Natural killer cell treated with Interleukin-12 subunit alpha and Interleukin-12 subunit beta and Interleukin-15 and Interleukin-18, amount 100 ng/mL, for 72 hours (primary cell): ENCODE data around the gene CAPN15. TPM values are rescaled to one million over a fixed set of nuclear protein-coding genes. Genes with fewer than 3 reads are reported as not detected.
A peak's percentile ranks its signal among the peaks of the same experiment; 100 is the strongest.

Experiments used
- ATAC-seq, 2 donors: fragments of 150-1000 bp; cut with Tn5 transposase in 1 of 2; sonication (Bioruptor Pico), chemical (Tn5 transposase) in 1 of 2; 2 replicates each; pipeline ENCODE4 v1.10.0; 2021
- DNase-seq: peaks from one replicate; pipeline ENCODE4 v3.0.0; 2022; ENCODE audit warnings: low spot score
- H3K27ac Mint-ChIP-seq, 2 donors: 1 replicate in 1 of 2; 2 replicates in 1 of 2; pipeline ENCODE4 v1.8.0; 2022; ENCODE audit warnings: mixed read lengths in 2 of 2, mild to moderate bottlenecking in 1 of 2, moderate library complexity in 1 of 2
- H3K27me3 Mint-ChIP-seq, 2 donors: 1 replicate in 1 of 2; 2 replicates in 1 of 2; pipeline ENCODE4 v1.8.0; 2022; ENCODE audit warnings: mixed read lengths in 2 of 2
- H3K36me3 Mint-ChIP-seq: one replicate; pipeline ENCODE4 v1.8.0; 2022; ENCODE audit warnings: mixed read lengths
- H3K4me1 Mint-ChIP-seq, 2 donors: 1 replicate in 1 of 2; 2 replicates in 1 of 2; pipeline ENCODE4 v1.8.0; 2022; ENCODE audit warnings: low read depth in 2 of 2, mixed read lengths in 2 of 2, mild to moderate bottlenecking in 1 of 2
- H3K4me3 Mint-ChIP-seq: one replicate; pipeline ENCODE4 v1.8.0; 2022; ENCODE audit warnings: mixed read lengths
- H3K9me3 Mint-ChIP-seq: 2 replicates; pipeline ENCODE4 v1.8.0; 2022; ENCODE audit warnings: mixed read lengths
- total RNA-seq, 2 donors: library from RNA; stranded (reverse); gene quantifications; one replicate each; pipeline ENCODE4 v1.2.3, GENCODE V29; 2022

CAPN15 gene
- total RNA-seq, 2 donors from 2014 or later: 139 to 201 TPM

- no peaks in the 10 kb centered on the region for H3K36me3 Mint-ChIP-seq
- no peaks in the 10 kb centered on the region for H3K9me3 Mint-ChIP-seq
Measured at GRCh38 chr16:525520-526180, 1.9 kb upstream of the CAPN15 start.

GRCh38 chr16:526181-527014 lies 1.1 kb upstream of the CAPN15 start:
- Mint-ChIP-seq H3K4me1 (peaks cover 21 to 34% of the 10 kb centered on the region in 2 donors), H3K27ac (peak overlapping the region; percentile 92 to 93), H3K36me3 (no peaks in the 10 kb centered on the region), H3K4me3 (peak overlapping the region; percentile 87), H3K9me3 (no peaks in the 10 kb centered on the region), H3K27me3 (no peaks in the 10 kb centered on the region)
- DNase-seq (no peak), ATAC-seq (no peak)

More at GRCh38 chr16:525520-526180, 1.9 kb upstream of the CAPN15 start:
- Mint-ChIP-seq H3K27me3 (no peaks in the 10 kb centered on the region), H3K4me3 (peak overlapping the region; percentile 87), H3K4me1 (peaks cover 21 to 34% of the 10 kb centered on the region in 2 donors), H3K27ac (peak overlapping the region; percentile 92 to 93)
- ATAC-seq (peak; percentile 62 to 70), DNase-seq (peak; percentile 84)

- Mint-ChIP-seq H3K27me3 (no peaks in the 10 kb centered on the region), H3K27ac (peak overlapping the region; percentile 93 to 94), H3K36me3 (no peaks in the 10 kb centered on the region), H3K9me3 (no peaks in the 10 kb centered on the region), H3K4me1 (peaks cover 21 to 34% of the 10 kb centered on the region in 2 donors), H3K4me3 (peak overlapping the region; percentile 96)
- ATAC-seq (peak; percentile 1 to 15), DNase-seq (peak; percentile 66)
Measured at GRCh38 chr16:528111-529011, 849 bp downstream of the CAPN15 start.

GRCh38 chr16:529012-529575 lies 1.6 kb downstream of the CAPN15 start:
- H3K9me3 Mint-ChIP-seq: no peaks in the 10 kb centered on the region

GRCh38 chr16:530111-530817 lies 2.8 kb downstream of the CAPN15 start:
- ATAC-seq: no peak
- H3K4me3 Mint-ChIP-seq: peak overlapping the region; percentile 96

More at GRCh38 chr16:529012-529575, 1.6 kb downstream of the CAPN15 start:
- peak overlapping the region; percentile 96 for H3K4me3 Mint-ChIP-seq
- H3K36me3 Mint-ChIP-seq: no peaks in the 10 kb centered on the region
- no peaks in the 10 kb centered on the region for H3K27me3 Mint-ChIP-seq
- peaks cover 21 to 34% of the 10 kb centered on the region in 2 donors for H3K4me1 Mint-ChIP-seq
- no peak for ATAC-seq
- H3K27ac Mint-ChIP-seq: peak overlapping the region; percentile 93 to 94
- DNase-seq: no peak

GRCh38 chr16:531494-532125 lies 4.1 kb downstream of the CAPN15 start:
- Mint-ChIP-seq H3K27ac (peak overlapping the region in 1 of 2 donors; percentile 53), H3K4me3 (no peak overlapping the region), H3K9me3 (no peaks in the 10 kb centered on the region), H3K36me3 (no peaks in the 10 kb centered on the region), H3K4me1 (peaks cover 16 to 19% of the 10 kb centered on the region in 2 donors), H3K27me3 (no peaks in the 10 kb centered on the region)
- DNase-seq: peak; percentile 58
- no peak for ATAC-seq

More at GRCh38 chr16:530111-530817, 2.8 kb downstream of the CAPN15 start:
- Mint-ChIP-seq H3K27ac (peak overlapping the region; percentile 93 to 94), H3K9me3 (no peaks in the 10 kb centered on the region), H3K27me3 (no peaks in the 10 kb centered on the region), H3K36me3 (no peaks in the 10 kb centered on the region), H3K4me1 (peaks cover 23 to 31% of the 10 kb centered on the region in 2 donors)
- DNase-seq: peak; percentile 52

GRCh38 chr16:533391-534123 lies 6.0 kb downstream of the CAPN15 start:
- no peaks in the 10 kb centered on the region for H3K9me3 Mint-ChIP-seq
- no peaks in the 10 kb centered on the region for H3K27me3 Mint-ChIP-seq
- no peak overlapping the region for H3K4me3 Mint-ChIP-seq
- DNase-seq (no peak), ATAC-seq (no peak)
- H3K4me1 Mint-ChIP-seq: peaks cover 16 to 17% of the 10 kb centered on the region in 2 donors
- no peaks in the 10 kb centered on the region for H3K36me3 Mint-ChIP-seq
- peak overlapping the region in 1 of 2 donors; percentile 53 for H3K27ac Mint-ChIP-seq

GRCh38 chr16:534135-534534 lies 6.6 kb downstream of the CAPN15 start:
- H3K4me3 Mint-ChIP-seq: no peak overlapping the region
- peaks cover 14 to 15% of the 10 kb centered on the region in 2 donors for H3K4me1 Mint-ChIP-seq
- no peaks in the 10 kb centered on the region for H3K36me3 Mint-ChIP-seq
- ATAC-seq (no peak), DNase-seq (no peak)
- no peak overlapping the region for H3K27ac Mint-ChIP-seq
- no peaks in the 10 kb centered on the region for H3K9me3 Mint-ChIP-seq
- no peaks in the 10 kb centered on the region for H3K27me3 Mint-ChIP-seq

- no peaks in the 10 kb centered on the region for H3K36me3 Mint-ChIP-seq
- H3K27me3 Mint-ChIP-seq: no peaks in the 10 kb centered on the region
- ATAC-seq (no peak), DNase-seq (no peak)
- no peak overlapping the region for H3K27ac Mint-ChIP-seq
- peaks cover 7 to 13% of the 10 kb centered on the region in 2 donors for H3K4me1 Mint-ChIP-seq
- no peak overlapping the region for H3K4me3 Mint-ChIP-seq
- no peaks in the 10 kb centered on the region for H3K9me3 Mint-ChIP-seq
Measured at GRCh38 chr16:534856-535445, 7.4 kb downstream of the CAPN15 start.

GRCh38 chr16:535446-536405 lies 8.2 kb downstream of the CAPN15 start:
- H3K36me3 Mint-ChIP-seq: no peaks in the 10 kb centered on the region
- DNase-seq (no peak), ATAC-seq (peak in 1 of 2 donors; percentile 11)
- peaks cover 0 to 7% of the 10 kb centered on the region in 2 donors for H3K4me1 Mint-ChIP-seq
- no peak overlapping the region for H3K4me3 Mint-ChIP-seq
- H3K27me3 Mint-ChIP-seq: no peaks in the 10 kb centered on the region
- no peak overlapping the region for H3K27ac Mint-ChIP-seq
- H3K9me3 Mint-ChIP-seq: no peaks in the 10 kb centered on the region

- no peaks in the 10 kb centered on the region for H3K36me3 Mint-ChIP-seq
- H3K27ac Mint-ChIP-seq: no peak overlapping the region
- no peak overlapping the region for H3K4me3 Mint-ChIP-seq
- DNase-seq (no peak), ATAC-seq (no peak)
- H3K4me1 Mint-ChIP-seq: peaks cover 0 to 7% of the 10 kb centered on the region in 2 donors
- H3K27me3 Mint-ChIP-seq: no peaks in the 10 kb centered on the region
- no peaks in the 10 kb centered on the region for H3K9me3 Mint-ChIP-seq
Measured at GRCh38 chr16:536746-537145, 9.2 kb downstream of the CAPN15 start.
